DND-41 (cell line): ENCODE results near the gene DDIT4.

Source experiments
- CTCF ChIP-seq: IDR thresholded peaks from 2 replicates; pipeline ENCODE4 v1.5.1; 2012; ENCODE audit warnings: borderline replicate concordance, low read length, moderate library complexity, mild to moderate bottlenecking; ENCODE audit not compliant: poor library complexity, severe bottlenecking; ENCODE audit errors: extremely low read depth
- EZH2 ChIP-seq: IDR thresholded peaks from 3 replicates; pipeline ENCODE4 v1.6.1; 2012; ENCODE audit warnings: borderline replicate concordance, low read depth, mild to moderate bottlenecking, moderate library complexity, low read length, inconsistent platforms; ENCODE audit not compliant: severe bottlenecking

GRCh38 chr10:72272689-72273409 lies 875 bp upstream of the DDIT4 start:
- no peak for TF ChIP-seq CTCF
- no peak for TF ChIP-seq EZH2
